HUDEP-2 (cell line): Measurements from ENCODE around the gene SLC35F5.
"Not testable (repeated sequence)": the region's sequence is repeated elsewhere in the genome, so short reads cannot be mapped to it uniquely, and the experiment has no call there.

ENCODE experiments used
- DNase-seq, 76 experiments: peaks; one replicate each; lab custom pipeline; 2025; ENCODE audit not compliant: unreplicated experiment in 76 of 76; lab: John Stamatoyannopoulos, UW

SLC35F5 gene

GRCh38 chr2:113757138-113757657 is 756 bp upstream of the SLC35F5 start:
- peak in 3 of 76 experiments; percentile 15 to 31 (median 30) for DNase-seq

GRCh38 chr2:113755835-113756354 is 547 bp downstream of the SLC35F5 start:
- DNase-seq = peak in 26 of 76 experiments; percentile 1 to 54 (median 27)

GRCh38 chr2:113755035-113755834 is 1.2 kb downstream of the SLC35F5 start:
- DNase-seq = peak in 10 of 76 experiments; percentile 1 to 48 (median 12)

- DNase-seq = no peak
Measured at GRCh38 chr2:113754160-113754559, 2.3 kb downstream of the SLC35F5 start.

DNA sequence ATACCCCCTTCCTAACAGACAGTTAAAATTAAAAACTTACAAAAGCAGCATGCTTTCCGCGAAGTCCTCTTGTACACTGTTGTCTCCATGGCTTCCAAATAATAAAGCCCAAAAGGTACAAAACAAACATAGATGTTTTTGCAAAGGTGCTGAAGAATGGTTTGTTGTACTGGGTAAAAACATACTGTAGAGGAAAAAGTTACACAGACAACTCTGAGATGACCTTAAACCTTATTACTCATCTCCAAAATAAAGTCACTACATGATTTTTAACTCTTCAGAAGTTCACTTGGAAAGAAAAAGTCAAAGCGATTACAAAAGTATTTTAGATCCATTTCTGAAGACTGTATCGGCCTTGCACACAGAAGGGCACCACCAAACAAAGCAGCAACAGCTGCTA is 6.1 kb downstream of the SLC35F5 start:
- DNase-seq = no peak

DNA sequence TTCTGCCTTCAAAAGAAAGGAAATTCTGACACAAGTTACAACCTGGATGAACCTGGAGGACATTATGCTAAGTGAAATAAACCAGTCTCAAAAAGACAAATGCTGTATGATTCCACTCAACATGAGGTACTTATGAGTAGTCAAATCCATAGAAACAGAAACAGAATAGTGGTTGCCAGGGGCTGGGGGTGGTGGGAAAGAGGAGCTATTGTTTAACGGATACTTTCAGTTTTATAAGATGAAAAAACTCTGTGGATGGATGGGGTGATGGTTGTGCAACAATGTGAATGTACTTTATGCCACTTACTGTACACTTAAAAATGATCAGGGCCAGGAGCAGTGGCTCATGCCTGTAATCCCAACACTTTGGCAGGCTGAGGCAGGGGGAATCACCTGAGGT is 15.4 kb downstream of the SLC35F5 start:
- DNase-seq = no peak

- DNase-seq = no peak
Measured at GRCh38 chr2:113739849-113740248, 16.6 kb downstream of the SLC35F5 start.

GRCh38 chr2:113734185-113734584 is 22.3 kb downstream of the SLC35F5 start:
- no peak for DNase-seq

- no peak for DNase-seq
Measured at GRCh38 chr2:113724010-113724409, 32.4 kb downstream of the SLC35F5 start.

DNA sequence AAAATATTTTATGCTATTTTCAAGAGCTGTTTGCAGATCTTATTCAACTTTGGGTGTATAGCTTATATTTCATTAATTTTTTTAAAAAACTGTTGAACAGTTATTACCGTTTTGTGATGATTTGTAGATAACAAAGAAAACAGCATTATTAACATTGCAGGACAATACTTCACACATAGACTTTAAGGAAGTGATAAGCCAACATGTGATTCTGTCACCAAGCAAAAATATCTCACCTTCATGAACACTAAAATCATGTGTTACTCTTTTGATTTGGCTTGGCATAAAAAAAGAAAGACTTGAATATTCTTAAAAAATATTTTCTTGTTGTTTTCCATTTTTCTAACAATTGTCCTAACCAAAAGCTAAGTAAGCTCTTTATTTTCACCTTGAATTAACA is 33.0 kb downstream of the SLC35F5 start:
- no peak for DNase-seq

- peak in 2 of 76 experiments; percentile 1 to 10 for DNase-seq
Measured at GRCh38 chr2:113720167-113720566, 36.3 kb downstream of the SLC35F5 start.

- DNase-seq = no peak
Measured at GRCh38 chr2:113716291-113716690, 40.2 kb downstream of the SLC35F5 start.

DNA sequence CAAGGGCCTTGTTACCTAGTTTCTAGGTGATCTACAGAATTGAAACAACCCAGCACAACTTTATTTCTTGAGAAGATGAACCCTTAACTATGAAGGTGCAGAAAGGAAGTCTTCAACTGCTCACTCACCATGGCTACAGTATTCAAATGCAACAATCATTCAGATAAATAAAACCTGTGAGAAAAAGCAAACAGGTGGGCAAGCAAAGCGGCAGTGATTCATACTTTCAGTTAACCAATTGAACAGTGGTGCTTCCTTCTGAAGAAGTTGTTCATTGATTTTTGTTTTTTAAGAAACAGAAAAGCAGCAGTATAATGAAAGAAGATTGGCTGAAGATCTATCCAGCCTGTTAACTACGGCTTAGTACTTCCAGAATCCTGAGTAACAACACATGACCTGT is 43.5 kb downstream of the SLC35F5 start:
- no peak for DNase-seq

GRCh38 chr2:113711851-113712250 is 44.6 kb downstream of the SLC35F5 start:
- DNase-seq = no peak

GRCh38 chr2:113709022-113709421 is 47.4 kb downstream of the SLC35F5 start:
- no peak for DNase-seq

DNA sequence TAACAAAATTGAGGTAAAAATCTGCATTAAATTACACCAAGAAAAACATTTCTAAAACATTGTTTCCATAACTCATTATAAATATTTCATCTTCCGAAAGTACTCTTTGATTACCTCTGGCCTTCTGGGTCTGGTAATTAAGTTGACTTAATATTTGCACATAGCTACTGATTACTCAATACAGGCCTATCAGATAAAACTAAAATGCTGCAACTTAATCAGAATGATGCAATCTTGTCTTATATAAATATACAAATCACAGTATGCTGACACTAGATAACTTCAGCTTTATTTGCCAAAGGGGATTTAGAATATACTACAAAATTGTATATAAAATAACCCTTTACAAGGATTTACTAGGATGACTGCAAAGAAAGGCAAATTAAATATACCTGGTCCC is 49.3 kb downstream of the SLC35F5 start:
- no peak for DNase-seq

DNA sequence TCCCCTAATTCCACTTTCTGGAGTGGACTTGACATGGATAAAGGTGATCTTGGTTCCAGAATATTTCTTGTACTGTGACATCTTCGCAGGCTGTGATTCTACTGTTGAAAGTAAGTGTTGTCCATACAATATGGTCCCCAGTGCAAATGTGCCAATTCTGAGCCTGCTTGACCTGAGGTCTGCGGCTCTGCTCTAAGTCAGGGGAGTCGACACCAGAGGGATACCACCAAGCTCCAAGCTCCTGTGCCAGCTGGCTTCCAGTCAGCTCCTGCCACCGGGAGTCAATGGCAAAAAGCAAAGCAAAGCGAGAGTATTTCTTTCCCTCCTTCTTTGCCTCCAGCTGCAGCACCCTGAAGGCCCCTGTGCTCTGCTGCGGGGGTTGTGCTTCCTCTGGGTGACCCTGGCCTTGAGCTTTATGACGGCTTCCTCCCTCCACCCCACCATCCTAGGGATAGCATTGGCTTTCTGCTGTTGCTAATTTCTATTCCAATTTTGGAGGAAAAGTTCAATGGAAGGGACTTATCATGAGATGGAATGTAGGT is 50.4 kb downstream of the SLC35F5 start:
- DNase-seq = no peak

- DNase-seq = not testable (repeated sequence)
Measured at GRCh38 chr2:113704300-113704993, 52.0 kb downstream of the SLC35F5 start.

GRCh38 chr2:113703386-113704299 is 52.8 kb downstream of the SLC35F5 start:
- no peak for DNase-seq

DNA sequence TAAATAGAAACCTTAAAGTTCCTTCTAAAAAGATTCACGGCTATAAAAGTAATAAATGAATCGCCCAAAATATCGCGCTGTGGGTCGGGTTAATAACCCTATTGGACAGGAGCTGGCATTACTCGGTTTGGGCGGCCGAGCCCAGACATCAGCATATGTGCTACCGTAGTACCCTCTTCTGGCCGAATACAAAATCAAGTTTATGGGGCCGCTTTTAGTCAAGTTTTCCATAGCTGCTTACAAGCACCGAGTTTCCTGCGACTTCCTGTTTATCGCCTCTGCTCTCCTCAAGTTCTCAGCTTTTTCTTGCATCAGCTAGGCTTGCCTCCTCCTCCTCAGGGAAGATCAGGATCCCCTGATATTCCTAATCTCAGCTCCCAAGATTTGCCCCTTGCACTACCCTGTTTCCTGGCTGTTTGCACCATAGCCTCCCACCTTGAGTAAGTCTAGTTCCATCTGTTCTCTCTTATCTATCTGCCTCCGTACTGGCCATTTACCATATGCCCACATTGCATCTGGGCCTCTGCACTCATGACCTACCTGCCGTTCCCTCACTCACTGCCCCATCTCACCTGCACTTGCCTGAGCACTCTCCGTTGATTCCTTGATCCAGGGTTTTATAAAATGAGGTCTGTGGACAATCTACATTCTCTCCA is 56.1 kb downstream of the SLC35F5 start:
- peak in 66 of 76 experiments; percentile 4 to 70 (median 36) for DNase-seq
